Muscle of leg (tissue), 11 donors: ENCODE results near the gene RAD51AP2. TPM values are rescaled to one million over a fixed set of nuclear protein-coding genes. Genes with fewer than 3 reads are reported as not detected.

ENCODE experiments used
- DNase-seq: peaks from one replicate; pipeline ENCODE4 v3.0.0; 2013
- H3K27ac ChIP-seq: one replicate; pipeline ENCODE4 v1.5.1; 2013; ENCODE audit warnings: mild to moderate bottlenecking, low read length, control low read depth
- H3K27me3 ChIP-seq: one replicate; pipeline ENCODE4 v1.6.1; 2013; ENCODE audit warnings: low read length; ENCODE audit not compliant: control insufficient read depth, insufficient read depth
- H3K36me3 ChIP-seq: one replicate; pipeline ENCODE4 v1.6.1; 2013; ENCODE audit warnings: low read length; ENCODE audit not compliant: control insufficient read depth, insufficient read depth
- H3K4me1 ChIP-seq: one replicate; pipeline ENCODE4 v1.6.1; 2013; ENCODE audit warnings: low read length; ENCODE audit not compliant: control insufficient read depth, insufficient read depth
- H3K4me3 ChIP-seq: one replicate; pipeline ENCODE4 v1.5.1; 2013; ENCODE audit warnings: low read length, control low read depth
- H3K9me3 ChIP-seq: replicated peaks from 2 replicates; pipeline ENCODE4 v1.6.1; 2013; ENCODE audit warnings: low read depth, low read length; ENCODE audit not compliant: control insufficient read depth
- WGBS: methylation state at CpG from one replicate; pipeline ENCODE4 v1.1.5; 2013; ENCODE audit warnings: missing lambda C conversion rate; ENCODE audit not compliant: insufficient coverage; 5-methylcytosine and 5-hydroxymethylcytosine counted together
- polyA plus RNA-seq, 8 donors: library from polyadenylated mRNA; unstranded; fragments of 120-200 nt; gene quantifications; one replicate each; pipeline versions ENCODE4 v1.2.1 to v1.2.3, GENCODE V29; 2013; ENCODE audit warnings: inconsistent platforms in 1 of 8, low replicate concordance in 1 of 8; ENCODE audit not compliant: insufficient read length in 8 of 8, insufficient read depth in 1 of 8
- total RNA-seq: library from RNA; stranded (reverse); fragments of 120-200 nt; gene quantifications from one replicate; pipeline ENCODE4 v1.2.4, GENCODE V29; 2013

RAD51AP2 gene
- total and polyA plus RNA-seq, 9 donors = under 0.01 to 0.39 (median 0.09) TPM; not detected in 1

- DNase-seq = no peak
- peaks cover 2% of the 10 kb centered on the region for H3K9me3 ChIP-seq
- no peaks in the 10 kb centered on the region for H3K27me3 ChIP-seq
- H3K4me3 ChIP-seq = no peak overlapping the region
- no peak overlapping the region for H3K27ac ChIP-seq
- no peaks in the 10 kb centered on the region for H3K36me3 ChIP-seq
- WGBS = 63% methylated on average over 1 of the region's 1 CpG
- no peaks in the 10 kb centered on the region for H3K4me1 ChIP-seq
Observed at GRCh38 chr2:17475286-17475685, 43.0 kb downstream of the RAD51AP2 start.

GRCh38 chr2:17471979-17472378 lies 46.3 kb downstream of the RAD51AP2 start:
- Histone ChIP-seq H3K4me1 (no peaks in the 10 kb centered on the region), H3K36me3 (no peaks in the 10 kb centered on the region)
- no peak for DNase-seq

GRCh38 chr2:17470855-17471641 lies 47.2 kb downstream of the RAD51AP2 start:
- Histone ChIP-seq H3K27me3 (no peaks in the 10 kb centered on the region), H3K27ac (no peak overlapping the region), H3K9me3 (peaks cover 5% of the 10 kb centered on the region), H3K4me3 (no peak overlapping the region), H3K36me3 (no peaks in the 10 kb centered on the region), H3K4me1 (no peaks in the 10 kb centered on the region)
- no CpG with 5 or more reads among the region's 6 CpGs for WGBS
- DNase-seq = peak; percentile 0

More at GRCh38 chr2:17471979-17472378, 46.3 kb downstream of the RAD51AP2 start:
- no peaks in the 10 kb centered on the region for H3K27me3 ChIP-seq
- peaks cover 5% of the 10 kb centered on the region for H3K9me3 ChIP-seq
- no peak overlapping the region for H3K27ac ChIP-seq
- H3K4me3 ChIP-seq = no peak overlapping the region

DNA sequence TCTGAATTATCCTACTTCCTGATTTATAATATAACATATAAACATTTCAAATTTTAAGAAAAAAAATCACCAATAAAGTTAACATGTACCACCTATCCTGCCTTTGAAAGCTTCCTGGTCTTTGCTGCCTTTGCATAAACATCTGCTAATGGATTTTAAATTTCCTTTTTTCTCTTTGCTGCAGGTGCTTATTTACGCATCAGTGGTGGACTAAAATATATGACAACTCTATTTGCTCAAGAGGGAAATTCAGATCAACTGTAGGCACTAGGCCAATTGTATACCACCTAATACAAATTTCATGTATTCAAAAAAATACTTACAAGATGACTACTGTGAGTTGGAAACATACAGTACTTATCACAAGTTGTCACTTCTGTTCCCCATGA lies 57.2 kb downstream of the RAD51AP2 start:
- Histone ChIP-seq H3K36me3 (no peaks in the 10 kb centered on the region), H3K4me1 (no peaks in the 10 kb centered on the region), H3K27ac (no peak overlapping the region), H3K27me3 (no peaks in the 10 kb centered on the region), H3K4me3 (no peak overlapping the region), H3K9me3 (no peaks in the 10 kb centered on the region)
- no CpG with 5 or more reads among the region's 1 CpG for WGBS
- no peak for DNase-seq

Other genes starting within 250 kb of the RAD51AP2 start
- gene VSNL1, start 22.3 kb upstream of the RAD51AP2 start, total RNA-seq = 2.3 TPM
- 1 to 10 TPM; 2.6 to 10.0 (median 5.0) TPM for gene VSNL1, start 22.3 kb upstream of the RAD51AP2 start, polyA plus RNA-seq
- gene SMC6, start 235.4 kb upstream of the RAD51AP2 start, total RNA-seq = 39.7 TPM
- gene SMC6, start 235.4 kb upstream of the RAD51AP2 start, polyA plus RNA-seq = 10 to 100 TPM; 33.9 to 49.0 (median 37.9) TPM
- gene GEN1, start 235.7 kb upstream of the RAD51AP2 start, total RNA-seq = 10.3 TPM
- gene GEN1, start 235.7 kb upstream of the RAD51AP2 start, polyA plus RNA-seq = 10 to 100 TPM in 3 of 8 donors, 1 to 10 TPM in 5; 6.5 to 16.7 (median 9.3) TPM